Measurements from ENCODE around the gene STAT4. TPM values are rescaled to one million over a fixed set of nuclear protein-coding genes. Genes with fewer than 3 reads are reported as not detected.

Gene STAT4
- total RNA-seq, 1 experiment from 2014 or later, result 0.33 TPM

DNA sequence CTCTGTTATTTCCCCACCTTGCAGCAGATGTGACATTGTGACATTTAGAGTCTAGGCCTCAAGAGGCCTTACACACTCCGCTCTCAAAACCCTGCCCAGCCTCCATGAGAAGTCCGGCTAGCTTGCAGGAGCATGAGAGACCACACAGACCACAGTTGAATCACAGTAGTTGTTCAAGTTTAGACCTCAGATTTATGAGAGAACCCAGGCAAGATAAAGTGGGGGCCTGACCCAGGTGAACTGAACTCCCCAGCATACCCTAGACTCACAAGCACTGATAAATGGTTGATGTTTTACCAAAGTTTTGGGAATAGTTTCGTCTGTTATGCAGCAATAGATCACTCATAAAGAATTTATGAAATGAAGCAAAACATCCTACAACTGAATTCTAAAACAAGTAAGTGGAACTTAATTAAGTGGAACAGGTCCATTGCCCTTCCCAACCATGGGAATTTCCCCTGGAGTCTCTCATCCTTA is 132.1 kb downstream of the STAT4 start:
- Histone ChIP-seq H2AK5ac (ENCODE audit: insufficient read length, low read length) (no peak overlapping the region), H2BK15ac (ENCODE audit: low read depth, low read length) (no peak overlapping the region), H3K27me3 (ENCODE audit: insufficient read depth, low read length) (peaks cover 3% of the 10 kb centered on the region; the same call in 1 of the 2 replicates), H4K20me1 (ENCODE audit: control insufficient read depth, insufficient read depth, insufficient read length) (no peaks in the 10 kb centered on the region), H3K4ac (ENCODE audit: low read depth, low read length) (no peak overlapping the region), H3K14ac (ENCODE audit: insufficient read depth, low read length) (no peak overlapping the region), H4K91ac (ENCODE audit: insufficient read length, low read depth, low read length) (no peak overlapping the region), H3K4me2 (ENCODE audit: insufficient read depth, insufficient read length, low read length) (no peak overlapping the region), H2AFZ (ENCODE audit: low read length) (no peak overlapping the region), H3K4me1 (ENCODE audit: insufficient read depth, low read length) (0 out of 2 replicates have a peak, but pooled peaks cover 2% of the 10 kb centered on the region), H4K5ac (ENCODE audit: insufficient read length, low read depth, low read length) (no peak overlapping the region), H3K79me1 (ENCODE audit: insufficient read depth, low read depth, low read length, poor library complexity, severe bottlenecking) (no peaks in the 10 kb centered on the region), H3K9ac (ENCODE audit: extremely low read depth, insufficient read length, low read length) (no peak overlapping the region), H3K23ac (ENCODE audit: insufficient read length, low read depth, low read length) (no peak overlapping the region), H3K79me2 (ENCODE audit: insufficient read depth, low read length) (no peaks in the 10 kb centered on the region), H2BK5ac (ENCODE audit: insufficient read length, low read length) (no peak overlapping the region), H3K18ac (ENCODE audit: insufficient read length, low read depth, low read length) (no peak overlapping the region), H3T11ph (ENCODE audit: low read length) (no peak overlapping the region), H3K27ac (ENCODE audit: insufficient read length, low read depth, low read length) (no peak overlapping the region), H3K56ac (ENCODE audit: insufficient read length, low read depth, low read length) (no peak overlapping the region), H2BK12ac (ENCODE audit: insufficient read length, low read depth, low read length) (no peak overlapping the region), H2BK120ac (ENCODE audit: low read depth, low read length, poor library complexity, severe bottlenecking) (no peak overlapping the region), H2BK20ac (ENCODE audit: low read depth, low read length, poor library complexity, severe bottlenecking) (no peak overlapping the region), H4K8ac (replicated peaks; ENCODE audit: insufficient read length, low read depth, low read length) (no peak overlapping the region), H3K9me3 (ENCODE audit: control insufficient read depth, low read depth, low read length) (no peaks in the 10 kb centered on the region), H3K23me2 (ENCODE audit: insufficient read length, low read depth, low read length, poor library complexity, severe bottlenecking) (peaks cover 11% of the 10 kb centered on the region)
- TF ChIP-seq, protein P1, sequence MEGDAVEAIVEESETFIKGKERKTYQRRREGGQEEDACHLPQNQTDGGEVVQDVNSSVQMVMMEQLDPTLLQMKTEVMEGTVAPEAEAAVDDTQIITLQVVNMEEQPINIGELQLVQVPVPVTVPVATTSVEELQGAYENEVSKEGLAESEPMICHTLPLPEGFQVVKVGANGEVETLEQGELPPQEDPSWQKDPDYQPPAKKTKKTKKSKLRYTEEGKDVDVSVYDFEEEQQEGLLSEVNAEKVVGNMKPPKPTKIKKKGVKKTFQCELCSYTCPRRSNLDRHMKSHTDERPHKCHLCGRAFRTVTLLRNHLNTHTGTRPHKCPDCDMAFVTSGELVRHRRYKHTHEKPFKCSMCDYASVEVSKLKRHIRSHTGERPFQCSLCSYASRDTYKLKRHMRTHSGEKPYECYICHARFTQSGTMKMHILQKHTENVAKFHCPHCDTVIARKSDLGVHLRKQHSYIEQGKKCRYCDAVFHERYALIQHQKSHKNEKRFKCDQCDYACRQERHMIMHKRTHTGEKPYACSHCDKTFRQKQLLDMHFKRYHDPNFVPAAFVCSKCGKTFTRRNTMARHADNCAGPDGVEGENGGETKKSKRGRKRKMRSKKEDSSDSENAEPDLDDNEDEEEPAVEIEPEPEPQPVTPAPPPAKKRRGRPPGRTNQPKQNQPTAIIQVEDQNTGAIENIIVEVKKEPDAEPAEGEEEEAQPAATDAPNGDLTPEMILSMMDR (conservative IDR thresholded peaks at IDR 0.05), result no peak
- no peak for DNase-seq
- Mint-ChIP-seq H3K27me3 (ENCODE audit: low read depth) (peaks cover 10% of the 10 kb centered on the region), H3K27ac (no peak overlapping the region), H3K36me3 (ENCODE audit: insufficient read depth in 1 of 3, low read depth in 3 of 3) (no peaks in the 10 kb centered on the region), H3K9me3 (peaks cover 0 to 4% of the 10 kb centered on the region in 2 experiments; a peak in 1 of 5 replicates), H3K4me3 (peak overlapping the region in 1 of 2 experiments; percentile 11; a peak in 2 of 5 replicates), H3K4me1 (no peaks in the 10 kb centered on the region)
- WGBS (ENCODE audit: extremely low coverage, insufficient read length, low lambda C conversion rate), result no CpG with 5 or more reads among the region's 3 CpGs
